ENCODE results near the gene UBQLN1. TPM values are rescaled to one million over a fixed set of nuclear protein-coding genes. Genes with fewer than 3 reads are reported as not detected.

The UBQLN1 gene
- total and polyA plus RNA-seq, 9 of the 15 experiments (the other 6 are each of a cell fraction or from before 2014, with no cell fraction given): 7.5 to 120 (median 52.8) TPM

DNA sequence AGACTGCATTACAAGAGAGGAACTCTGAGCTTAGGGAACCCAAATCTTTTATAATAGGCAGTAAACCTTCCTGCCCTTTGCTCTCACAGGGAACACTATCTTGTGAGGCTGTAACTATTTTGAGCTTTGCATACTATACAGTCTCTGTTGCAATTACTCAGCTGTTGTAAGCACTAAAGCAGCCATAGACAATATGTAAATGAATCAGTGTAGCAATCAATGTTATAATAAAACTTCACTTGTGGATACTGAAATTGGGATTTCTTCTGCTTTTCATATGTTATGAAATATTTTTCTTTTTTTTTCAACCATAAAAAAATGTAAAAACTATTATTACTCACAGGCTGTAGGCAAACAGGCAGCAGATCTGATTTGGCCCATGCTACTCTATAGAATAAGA, 16.7 kb upstream of the UBQLN1 start:
- intact Hi-C loops (cut with micrococcal nuclease): no loop called here
- H3K4me3 ChIP-seq: no peak overlapping the region
- TF ChIP-seq, protein P1, sequence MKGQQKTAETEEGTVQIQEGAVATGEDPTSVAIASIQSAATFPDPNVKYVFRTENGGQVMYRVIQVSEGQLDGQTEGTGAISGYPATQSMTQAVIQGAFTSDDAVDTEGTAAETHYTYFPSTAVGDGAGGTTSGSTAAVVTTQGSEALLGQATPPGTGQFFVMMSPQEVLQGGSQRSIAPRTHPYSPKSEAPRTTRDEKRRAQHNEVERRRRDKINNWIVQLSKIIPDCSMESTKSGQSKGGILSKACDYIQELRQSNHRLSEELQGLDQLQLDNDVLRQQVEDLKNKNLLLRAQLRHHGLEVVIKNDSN (CRISPR knock-in tag; IDR thresholded peaks at IDR 0.05): no peak
- TF ChIP-seq RAD21 (CRISPR knock-in tag; conservative IDR thresholded peaks at IDR 0.05 in 1 of 2, IDR thresholded peaks at IDR 0.05 in 1 of 2) (no peak), STAT5A (IDR thresholded peaks at IDR 0.05; ENCODE audit: borderline replicate concordance, low read length) (no peak), KHSRP (IDR thresholded peaks at IDR 0.05) (no peak), ZNF217 (CRISPR knock-in tag; IDR thresholded peaks at IDR 0.05) (no peak), ZBTB8A (IDR thresholded peaks at IDR 0.05; ENCODE audit: partially characterized antibody) (no peak), EGR1 (conservative IDR thresholded peaks at IDR 0.05) (no peak), HDAC6 (IDR thresholded peaks at IDR 0.05; ENCODE audit: low read depth, low read length) (no peak), TBP (optimal IDR thresholded peaks at IDR 0.05; ENCODE audit: low read depth, low read length) (no peak)
- TF ChIP-seq, protein P2, sequence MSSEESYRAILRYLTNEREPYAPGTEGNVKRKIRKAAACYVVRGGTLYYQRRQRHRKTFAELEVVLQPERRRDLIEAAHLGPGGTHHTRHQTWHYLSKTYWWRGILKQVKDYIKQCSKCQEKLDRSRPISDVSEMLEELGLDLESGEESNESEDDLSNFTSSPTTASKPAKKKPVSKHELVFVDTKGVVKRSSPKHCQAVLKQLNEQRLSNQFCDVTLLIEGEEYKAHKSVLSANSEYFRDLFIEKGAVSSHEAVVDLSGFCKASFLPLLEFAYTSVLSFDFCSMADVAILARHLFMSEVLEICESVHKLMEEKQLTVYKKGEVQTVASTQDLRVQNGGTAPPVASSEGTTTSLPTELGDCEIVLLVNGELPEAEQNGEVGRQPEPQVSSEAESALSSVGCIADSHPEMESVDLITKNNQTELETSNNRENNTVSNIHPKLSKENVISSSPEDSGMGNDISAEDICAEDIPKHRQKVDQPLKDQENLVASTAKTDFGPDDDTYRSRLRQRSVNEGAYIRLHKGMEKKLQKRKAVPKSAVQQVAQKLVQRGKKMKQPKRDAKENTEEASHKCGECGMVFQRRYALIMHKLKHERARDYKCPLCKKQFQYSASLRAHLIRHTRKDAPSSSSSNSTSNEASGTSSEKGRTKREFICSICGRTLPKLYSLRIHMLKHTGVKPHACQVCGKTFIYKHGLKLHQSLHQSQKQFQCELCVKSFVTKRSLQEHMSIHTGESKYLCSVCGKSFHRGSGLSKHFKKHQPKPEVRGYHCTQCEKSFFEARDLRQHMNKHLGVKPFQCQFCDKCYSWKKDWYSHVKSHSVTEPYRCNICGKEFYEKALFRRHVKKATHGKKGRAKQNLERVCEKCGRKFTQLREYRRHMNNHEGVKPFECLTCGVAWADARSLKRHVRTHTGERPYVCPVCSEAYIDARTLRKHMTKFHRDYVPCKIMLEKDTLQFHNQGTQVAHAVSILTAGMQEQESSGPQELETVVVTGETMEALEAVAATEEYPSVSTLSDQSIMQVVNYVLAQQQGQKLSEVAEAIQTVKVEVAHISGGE (CRISPR knock-in tag; IDR thresholded peaks at IDR 0.05): no peak
- TF ChIP-seq, protein P3, sequence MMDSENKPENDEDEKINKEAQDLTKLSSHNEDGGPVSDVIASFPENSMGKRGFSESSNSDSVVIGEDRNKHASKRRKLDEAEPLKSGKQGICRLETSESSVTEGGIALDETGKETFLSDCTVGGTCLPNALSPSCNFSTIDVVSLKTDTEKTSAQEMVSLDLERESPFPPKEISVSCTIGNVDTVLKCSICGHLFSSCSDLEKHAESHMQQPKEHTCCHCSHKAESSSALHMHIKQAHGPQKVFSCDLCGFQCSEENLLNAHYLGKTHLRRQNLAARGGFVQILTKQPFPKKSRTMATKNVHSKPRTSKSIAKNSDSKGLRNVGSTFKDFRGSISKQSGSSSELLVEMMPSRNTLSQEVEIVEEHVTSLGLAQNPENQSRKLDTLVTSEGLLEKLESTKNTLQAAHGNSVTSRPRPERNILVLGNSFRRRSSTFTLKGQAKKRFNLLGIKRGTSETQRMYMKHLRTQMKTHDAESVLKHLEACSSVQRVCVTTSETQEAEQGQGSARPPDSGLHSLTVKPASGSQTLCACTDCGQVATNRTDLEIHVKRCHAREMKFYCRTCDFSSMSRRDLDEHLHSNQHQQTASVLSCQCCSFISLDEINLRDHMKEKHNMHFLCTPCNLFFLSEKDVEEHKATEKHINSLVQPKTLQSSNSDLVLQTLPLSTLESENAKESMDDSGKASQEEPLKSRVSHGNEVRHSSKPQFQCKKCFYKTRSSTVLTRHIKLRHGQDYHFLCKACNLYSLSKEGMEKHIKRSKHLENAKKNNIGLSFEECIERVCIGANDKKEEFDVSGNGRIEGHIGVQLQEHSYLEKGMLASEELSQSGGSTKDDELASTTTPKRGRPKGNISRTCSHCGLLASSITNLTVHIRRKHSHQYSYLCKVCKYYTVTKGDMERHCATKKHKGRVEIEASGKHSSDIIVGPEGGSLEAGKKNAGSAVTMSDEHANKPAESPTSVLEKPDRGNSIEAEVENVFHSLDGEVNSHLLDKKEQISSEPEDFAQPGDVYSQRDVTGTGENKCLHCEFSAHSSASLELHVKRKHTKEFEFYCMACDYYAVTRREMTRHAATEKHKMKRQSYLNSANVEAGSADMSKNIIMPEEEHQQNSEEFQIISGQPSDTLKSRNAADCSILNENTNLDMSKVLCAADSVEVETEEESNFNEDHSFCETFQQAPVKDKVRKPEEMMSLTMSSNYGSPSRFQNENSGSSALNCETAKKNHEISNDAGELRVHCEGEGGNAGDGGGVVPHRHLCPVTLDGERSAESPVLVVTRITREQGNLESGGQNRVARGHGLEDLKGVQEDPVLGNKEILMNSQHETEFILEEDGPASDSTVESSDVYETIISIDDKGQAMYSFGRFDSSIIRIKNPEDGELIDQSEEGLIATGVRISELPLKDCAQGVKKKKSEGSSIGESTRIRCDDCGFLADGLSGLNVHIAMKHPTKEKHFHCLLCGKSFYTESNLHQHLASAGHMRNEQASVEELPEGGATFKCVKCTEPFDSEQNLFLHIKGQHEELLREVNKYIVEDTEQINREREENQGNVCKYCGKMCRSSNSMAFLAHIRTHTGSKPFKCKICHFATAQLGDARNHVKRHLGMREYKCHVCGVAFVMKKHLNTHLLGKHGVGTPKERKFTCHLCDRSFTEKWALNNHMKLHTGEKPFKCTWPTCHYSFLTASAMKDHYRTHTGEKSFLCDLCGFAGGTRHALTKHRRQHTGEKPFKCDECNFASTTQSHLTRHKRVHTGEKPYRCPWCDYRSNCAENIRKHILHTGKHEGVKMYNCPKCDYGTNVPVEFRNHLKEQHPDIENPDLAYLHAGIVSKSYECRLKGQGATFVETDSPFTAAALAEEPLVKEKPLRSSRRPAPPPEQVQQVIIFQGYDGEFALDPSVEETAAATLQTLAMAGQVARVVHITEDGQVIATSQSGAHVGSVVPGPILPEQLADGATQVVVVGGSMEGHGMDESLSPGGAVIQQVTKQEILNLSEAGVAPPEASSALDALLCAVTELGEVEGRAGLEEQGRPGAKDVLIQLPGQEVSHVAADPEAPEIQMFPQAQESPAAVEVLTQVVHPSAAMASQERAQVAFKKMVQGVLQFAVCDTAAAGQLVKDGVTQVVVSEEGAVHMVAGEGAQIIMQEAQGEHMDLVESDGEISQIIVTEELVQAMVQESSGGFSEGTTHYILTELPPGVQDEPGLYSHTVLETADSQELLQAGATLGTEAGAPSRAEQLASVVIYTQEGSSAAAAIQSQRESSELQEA (IDR thresholded peaks at IDR 0.05; ENCODE audit: low read depth): no peak

More for the DNA sequence above, 16.7 kb upstream of the UBQLN1 start:
- Histone ChIP-seq H4K20me1 (replicated peaks; ENCODE audit: control insufficient read depth, insufficient read depth, low read length) (no peaks in the 10 kb centered on the region), H3K36me3 (ENCODE audit: control insufficient read depth, insufficient read depth, low read length) (no peaks in the 10 kb centered on the region), H3K27me3 (ENCODE audit: control insufficient read depth in 2 of 2, insufficient read depth in 2 of 2, low read length in 2 of 2) (no peaks in the 10 kb centered on the region), H3K9me1 (ENCODE audit: control insufficient read depth, insufficient read depth, low read length) (no peaks in the 10 kb centered on the region), H3K79me2 (ENCODE audit: control insufficient read depth, insufficient read depth, low read length) (no peaks in the 10 kb centered on the region), H3K4me1 (replicated peaks in 1 of 2; ENCODE audit: control insufficient read depth in 2 of 2, insufficient read depth in 2 of 2, low read length in 2 of 2) (peaks cover 0 to 3% of the 10 kb centered on the region in 2 experiments; a peak in 2 of 5 replicates), H2AFZ (ENCODE audit: low read depth, low read length) (no peak overlapping the region), H3K9ac (ENCODE audit: insufficient read depth in 1 of 2, low read depth in 2 of 2, low read length in 2 of 2) (no peak overlapping the region), H3K9me3 (replicated peaks; ENCODE audit: control insufficient read depth, insufficient read depth, low read depth, low read length) (no peaks in the 10 kb centered on the region), H3K27ac (ENCODE audit: extremely low read depth, low read depth, low read length) (no peak overlapping the region), H3K4me2 (ENCODE audit: insufficient read depth, low read length) (no peak overlapping the region)
- BruUV-seq (replicated peaks): no TSS peak
- FAIRE-seq: no peak
- no peak for ATAC-seq
- in situ Hi-C loops (cut with MboI): no loop called here
- ChIA-PET POLR2A (interaction anchor here (1.4 to 1.8 kb wide), 2 partner anchors 17 to 22 kb away, joined by 4 to 5 read pairs; partner anchors contain the start of gene UBQLN1), CTCF (ENCODE audit: low intra/inter-chr PET ratio) (no interaction called here)
- no peak for DNase-seq (ENCODE audit: extremely low read depth in 1 of 4, low spot score in 3 of 4)

Measured in K562 (cell line).